Suppressor macrophage treated with lipopolysaccharide for 4 hours (primary cell): ENCODE measurements around the gene TCERG1L.

ENCODE experiments used
- DNase-seq: peaks from one replicate; pipeline ENCODE4 v3.0.0-alpha.2; 2020

Gene TCERG1L

GRCh38 chr10:131204406-131205152 lies 106.9 kb downstream of the TCERG1L start:
- DNase-seq: no peak

DNA sequence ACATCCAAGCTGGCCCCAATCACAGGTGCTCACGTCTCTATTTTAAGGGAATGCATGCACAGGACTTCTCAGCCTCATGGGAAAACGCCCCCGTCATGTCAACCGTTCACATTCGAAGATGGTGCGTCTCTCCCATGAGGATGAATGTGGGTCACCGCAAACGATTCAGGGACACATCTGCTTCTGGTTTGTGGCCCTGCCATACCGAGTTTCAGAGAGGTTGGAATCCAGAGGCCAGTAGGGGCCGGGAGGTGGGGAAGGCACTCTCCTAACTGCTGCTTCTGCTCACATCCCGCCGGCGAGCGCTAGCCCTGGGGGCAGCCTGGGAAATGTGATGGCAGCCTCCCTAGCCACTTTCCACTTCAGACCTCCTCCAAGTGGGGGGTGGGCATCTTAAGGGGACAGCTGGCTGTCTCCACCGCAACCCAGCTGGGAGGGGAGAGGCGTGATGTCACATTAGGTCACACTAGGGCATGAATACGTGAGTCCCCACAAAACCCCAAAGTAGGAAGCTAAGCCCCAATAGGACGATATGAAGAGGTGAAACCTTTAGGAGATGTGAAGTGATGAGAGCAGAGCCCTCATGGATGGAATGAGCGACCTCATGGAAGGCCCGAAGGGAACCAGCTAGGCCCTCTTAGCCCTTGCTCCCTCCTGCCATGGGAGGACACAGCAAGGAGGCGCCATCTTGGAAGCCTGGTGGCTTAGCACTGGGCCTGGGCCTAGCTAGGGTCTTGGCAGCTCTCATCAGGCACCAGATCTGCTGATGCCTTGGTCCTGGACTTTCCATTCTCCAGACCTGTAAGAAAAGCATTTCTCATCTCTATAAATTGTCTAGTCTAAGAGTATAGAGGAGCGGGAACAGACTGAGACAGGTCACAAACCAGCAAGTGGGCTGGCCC lies 107.8 kb downstream of the TCERG1L start:
- no peak for DNase-seq

DNA sequence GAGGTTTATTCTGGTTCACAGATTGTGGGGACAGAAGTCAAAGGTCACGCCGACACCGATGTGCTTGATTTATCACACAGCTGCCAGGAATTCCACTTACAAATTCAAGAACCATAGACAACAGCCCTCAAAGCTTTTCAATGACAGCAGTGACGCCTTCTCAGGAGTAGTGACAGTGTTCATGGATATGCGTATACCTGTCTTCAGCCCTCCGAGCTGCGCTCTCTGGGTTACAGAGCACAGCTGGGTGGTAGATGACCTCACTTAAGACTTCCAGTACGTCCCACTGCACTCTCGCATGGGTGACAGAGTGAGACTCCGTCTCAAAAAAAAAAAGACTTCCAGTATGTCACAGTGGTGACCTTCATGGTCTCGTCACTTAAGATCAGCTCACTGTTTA lies 108.5 kb downstream of the TCERG1L start:
- no peak for DNase-seq

GRCh38 chr10:131201741-131202515 lies 109.6 kb downstream of the TCERG1L start:
- DNase-seq: no peak

GRCh38 chr10:131200856-131201470 lies 110.6 kb downstream of the TCERG1L start:
- DNase-seq: no peak

GRCh38 chr10:131199646-131200045 lies 111.9 kb downstream of the TCERG1L start:
- DNase-seq: no peak

- DNase-seq: no peak
These were observed 112.7 kb downstream of the TCERG1L start for GRCh38 chr10:131198843-131199242.

GRCh38 chr10:131198401-131198800 lies 113.1 kb downstream of the TCERG1L start:
- no peak for DNase-seq

- no peak for DNase-seq
These were observed 115.2 kb downstream of the TCERG1L start for GRCh38 chr10:131196176-131196885.

DNA sequence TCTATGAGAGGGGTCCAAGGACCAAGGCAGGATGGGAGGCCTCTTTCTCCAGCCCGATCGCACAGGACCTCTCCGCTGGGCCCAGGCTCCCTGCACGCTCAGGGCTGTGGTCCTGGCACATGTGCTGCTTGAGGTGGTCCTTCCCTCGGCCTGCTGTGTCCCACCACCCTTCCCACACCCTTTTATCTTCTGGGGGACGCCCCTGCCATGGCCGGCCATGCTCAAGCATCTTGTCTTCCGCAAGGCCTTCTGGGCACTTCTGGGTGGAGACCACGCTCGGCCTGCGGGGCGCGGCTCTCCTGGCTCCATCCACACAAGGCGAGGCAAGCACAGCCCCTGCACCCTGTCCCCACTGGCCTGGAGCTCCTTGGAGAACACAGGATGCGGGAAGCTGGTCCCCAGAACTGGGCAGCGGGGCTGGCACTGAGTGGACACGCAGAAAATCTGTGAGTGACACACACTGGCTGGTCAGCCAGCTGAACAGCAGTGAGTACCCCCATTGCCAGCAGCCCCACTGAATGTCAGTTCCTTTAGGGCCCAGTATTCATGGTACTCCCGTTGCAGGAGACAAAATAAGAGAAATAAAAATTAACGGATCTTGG lies 115.9 kb downstream of the TCERG1L start:
- DNase-seq: no peak

- no peak for DNase-seq
These were observed 116.4 kb downstream of the TCERG1L start for GRCh38 chr10:131195116-131195515.

- DNase-seq: no peak
These were observed 117.6 kb downstream of the TCERG1L start for GRCh38 chr10:131193923-131194322.

DNA sequence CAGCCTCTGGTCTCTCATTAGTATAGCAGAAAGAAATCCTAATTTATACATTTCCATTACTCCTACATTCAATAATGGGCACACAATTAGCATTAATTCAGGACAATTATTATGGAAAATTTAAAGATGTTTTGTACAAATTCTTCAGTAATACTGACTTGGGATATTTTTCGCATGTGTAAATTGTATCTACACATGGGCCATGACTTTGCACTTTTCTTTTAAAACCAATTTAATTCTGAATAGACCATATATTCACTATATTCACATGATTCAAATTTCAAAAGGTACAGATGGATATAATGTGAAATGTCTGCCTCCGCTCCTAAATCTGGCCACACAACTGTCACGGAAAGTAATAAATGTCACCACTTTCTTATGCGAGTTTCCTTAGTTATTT lies 123.0 kb downstream of the TCERG1L start:
- DNase-seq: no peak

GRCh38 chr10:131187926-131188325 lies 123.6 kb downstream of the TCERG1L start:
- DNase-seq: no peak

- no peak for DNase-seq
These were observed 124.2 kb downstream of the TCERG1L start for GRCh38 chr10:131187274-131187673.

- DNase-seq: no peak
These were observed 124.8 kb downstream of the TCERG1L start for GRCh38 chr10:131186547-131187253.

DNA sequence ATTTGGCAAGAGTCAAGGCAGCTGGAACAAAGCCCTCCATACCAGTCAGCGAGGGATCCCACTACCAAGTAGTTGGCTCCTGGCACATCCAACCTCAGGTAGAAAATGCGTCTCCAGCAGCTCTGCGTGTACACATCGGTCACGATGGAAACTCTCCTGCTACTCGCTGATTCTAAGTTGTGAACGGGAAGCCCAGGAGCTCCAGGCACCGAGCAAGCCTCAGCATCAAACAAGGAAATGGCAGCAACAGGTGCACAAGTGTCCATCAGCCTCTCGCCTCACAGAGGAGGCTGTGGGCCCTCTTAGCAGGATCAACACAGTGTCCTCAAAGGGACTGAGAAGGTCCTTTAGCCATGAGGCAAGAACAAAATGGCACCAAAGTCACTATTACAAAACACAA lies 127.0 kb downstream of the TCERG1L start:
- no peak for DNase-seq

GRCh38 chr10:131183546-131184045 lies 127.9 kb downstream of the TCERG1L start:
- no peak for DNase-seq

DNA sequence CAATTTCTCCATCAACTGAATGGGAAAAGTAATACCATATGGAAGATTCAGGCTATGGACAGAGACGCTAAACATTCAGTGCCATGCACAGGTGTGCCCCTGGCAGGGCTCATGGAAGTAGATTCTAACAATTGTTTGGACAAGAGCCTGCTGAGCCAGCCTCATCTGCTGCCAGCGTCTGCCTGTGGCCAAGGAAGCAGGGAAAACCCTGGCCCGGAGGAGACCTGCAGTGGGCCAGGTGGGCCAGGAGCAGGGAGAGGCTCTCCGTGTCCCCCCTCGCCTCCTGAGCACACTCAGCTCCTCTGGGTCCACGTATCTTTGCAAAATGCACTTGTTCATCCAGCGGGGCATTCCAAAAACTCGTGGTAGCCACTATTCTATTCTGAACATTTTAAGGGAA lies 130.1 kb downstream of the TCERG1L start:
- DNase-seq: no peak

GRCh38 chr10:131180740-131181415 lies 130.6 kb downstream of the TCERG1L start:
- no peak for DNase-seq
